ENCODE data around the gene WDR72. TPM values are rescaled to one million over a fixed set of nuclear protein-coding genes. Genes with fewer than 3 reads are reported as not detected.

Gene WDR72
- total and polyA plus RNA-seq, 9 donors = 0.04 to 4.4 (median 0.82) TPM; not detected in 2

DNA sequence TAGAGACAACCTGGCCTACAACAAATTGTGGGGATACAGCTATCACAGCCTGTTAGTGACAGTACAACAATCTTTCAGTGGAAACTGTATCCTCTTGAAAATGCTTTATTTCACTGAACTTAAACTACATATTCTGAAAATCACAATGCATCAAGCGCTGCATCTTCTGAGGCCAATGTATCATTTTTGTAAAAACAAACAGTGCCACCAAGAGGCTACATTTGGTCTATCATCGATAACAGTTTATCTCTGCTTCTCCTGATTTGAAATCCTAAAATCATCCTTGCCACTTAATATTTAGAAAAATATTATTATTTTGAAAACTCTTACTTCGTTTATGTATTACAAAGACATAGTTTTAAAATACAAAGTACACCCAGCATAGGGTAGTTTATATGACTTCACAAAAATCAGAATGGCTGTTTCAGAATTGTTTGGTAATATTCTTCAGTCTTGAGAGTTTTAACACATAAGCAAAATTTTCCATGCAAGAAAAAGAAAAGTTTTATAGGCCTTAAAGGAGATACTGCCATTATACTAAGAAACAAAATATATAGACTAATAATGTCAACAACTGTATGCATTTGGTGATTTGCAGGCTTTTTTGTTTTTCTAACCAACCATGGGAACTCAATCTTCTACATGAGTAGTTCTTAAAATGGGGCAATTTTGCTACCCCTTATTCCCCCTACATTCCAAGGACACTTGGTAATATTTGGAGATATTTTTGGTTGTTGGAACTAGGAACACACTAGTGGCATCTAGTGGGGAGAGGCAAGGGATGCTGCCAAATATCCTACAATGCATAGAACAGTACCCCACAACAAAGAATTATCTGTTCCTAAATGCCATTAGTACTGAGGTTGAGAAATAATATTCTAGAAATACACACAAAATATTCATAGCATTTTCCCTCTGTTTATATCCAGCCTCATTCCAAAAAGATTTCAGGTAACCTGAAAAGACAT is 42.3 kb downstream of the WDR72 start:
- no peak for DNase-seq
- 17 to 23% (median 21%) methylated on average over 3 of the region's 3 CpGs for WGBS, 3 donors
- no peaks in the 10 kb centered on the region for H3K27me3 ChIP-seq
- H3K27ac ChIP-seq = no peak overlapping the region
- intact Hi-C loops (cut with DNase I) = no loop called here
- no peak for TF ChIP-seq EP300 (IDR thresholded peaks at IDR 0.05)
- no peak for TF ChIP-seq POLR2A (IDR thresholded peaks at IDR 0.05)
- TF ChIP-seq CTCF (IDR thresholded peaks at IDR 0.05) = no peak
- H3K9me3 ChIP-seq = no peaks in the 10 kb centered on the region
- H3K36me3 ChIP-seq = no peaks in the 10 kb centered on the region
- no peak overlapping the region for H3K4me3 ChIP-seq
- no peaks in the 10 kb centered on the region for H3K4me1 ChIP-seq (ENCODE audit: insufficient read depth)

- TF ChIP-seq EP300 (IDR thresholded peaks at IDR 0.05) (no peak), POLR2A (IDR thresholded peaks at IDR 0.05) (no peak), CTCF (IDR thresholded peaks at IDR 0.05) (no peak)
- intact Hi-C loops (cut with DNase I) = no loop called here
- H3K36me3 ChIP-seq = no peaks in the 10 kb centered on the region
- H3K27me3 ChIP-seq = no peaks in the 10 kb centered on the region
- no peak overlapping the region for H3K27ac ChIP-seq
- no peak overlapping the region for H3K4me3 ChIP-seq
- no peaks in the 10 kb centered on the region for H3K9me3 ChIP-seq
- WGBS, 3 donors = 90 to 93% (median 93%) methylated on average over 6 of the region's 6 CpGs
- H3K4me1 ChIP-seq (ENCODE audit: insufficient read depth) = no peaks in the 10 kb centered on the region
- no peak for DNase-seq
Measured at GRCh38 chr15:53713218-53713617, 46.2 kb downstream of the WDR72 start.

DNA sequence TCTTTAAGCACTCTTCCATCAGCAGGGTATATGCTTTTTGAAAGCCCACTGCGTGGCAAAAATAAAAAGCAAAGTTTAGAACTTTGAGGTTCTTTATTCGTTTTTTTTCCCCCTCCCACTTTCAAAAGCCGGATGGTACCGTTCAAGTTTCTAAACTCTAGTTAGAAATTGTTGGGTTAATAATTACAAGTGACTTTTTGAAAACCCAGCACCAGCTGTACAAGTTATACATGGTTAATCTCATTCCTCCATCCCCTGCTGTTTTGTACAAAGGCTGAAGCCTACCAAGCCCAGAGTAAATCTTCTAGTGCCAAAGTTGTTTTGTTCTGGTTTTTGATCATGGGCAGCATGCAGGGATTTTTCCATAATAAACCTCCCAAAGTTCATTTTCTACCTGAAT is 48.6 kb downstream of the WDR72 start:
- no peaks in the 10 kb centered on the region for H3K36me3 ChIP-seq
- H3K9me3 ChIP-seq = no peaks in the 10 kb centered on the region
- H3K4me1 ChIP-seq (ENCODE audit: insufficient read depth) = no peaks in the 10 kb centered on the region
- intact Hi-C loops (cut with DNase I) = no loop called here
- H3K27ac ChIP-seq = no peak overlapping the region
- no peak overlapping the region for H3K4me3 ChIP-seq
- H3K27me3 ChIP-seq = no peaks in the 10 kb centered on the region
- TF ChIP-seq CTCF (IDR thresholded peaks at IDR 0.05) (no peak), POLR2A (IDR thresholded peaks at IDR 0.05) (no peak), EP300 (IDR thresholded peaks at IDR 0.05) (no peak)
- 77 to 87% (median 77%) methylated on average over 4 of the region's 4 CpGs for WGBS, 3 donors
- no peak for DNase-seq

DNA sequence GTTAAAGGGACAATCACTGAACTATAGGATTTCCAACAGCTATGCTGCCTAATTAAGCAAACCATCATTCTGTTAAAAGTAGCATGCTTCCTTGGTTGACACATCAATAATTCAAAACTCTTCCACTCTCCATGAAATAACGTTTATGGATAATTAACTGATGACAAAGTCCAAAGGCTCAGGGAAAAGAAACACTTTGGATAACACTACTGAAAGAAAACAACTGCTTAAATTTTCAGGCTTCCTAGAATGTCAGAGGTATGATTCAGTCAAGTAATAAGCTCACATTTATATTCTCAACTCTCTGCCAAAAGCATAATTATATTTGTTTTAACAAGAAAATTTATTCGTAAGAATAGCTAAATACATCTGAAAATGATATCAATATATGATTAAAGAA is 49.6 kb downstream of the WDR72 start:
- Histone ChIP-seq H3K4me3 (no peak overlapping the region), H3K9me3 (no peaks in the 10 kb centered on the region), H3K27me3 (no peaks in the 10 kb centered on the region), H3K36me3 (no peaks in the 10 kb centered on the region), H3K4me1 (ENCODE audit: insufficient read depth) (no peaks in the 10 kb centered on the region), H3K27ac (no peak overlapping the region)
- no peak for DNase-seq
- WGBS, 3 donors = 25 to 32% (median 28%) methylated on average over 2 of the region's 2 CpGs
- intact Hi-C loops (cut with DNase I) = no loop called here
- TF ChIP-seq POLR2A (IDR thresholded peaks at IDR 0.05) (no peak), CTCF (IDR thresholded peaks at IDR 0.05) (no peak), EP300 (IDR thresholded peaks at IDR 0.05) (no peak)

Measured in ovary (tissue), 9 donors.